H1 (cell line): Measurements from ENCODE around the gene PXK. TPM values are rescaled to one million over a fixed set of nuclear protein-coding genes. Genes with fewer than 3 reads are reported as not detected.

Experiments
- CTCF ChIA-PET: fragments of 300-600 bp; sonication (Branson Sonifier 250); formaldehyde crosslinking; loops from one replicate; lab custom pipeline; 2021; ENCODE audit not compliant: partially characterized antibody; lab: Charles Lee
- POLR2A ChIA-PET: fragments of 300-600 bp; sonication (Branson Sonifier 250); formaldehyde crosslinking; loops from one replicate; lab custom pipeline; 2021; ENCODE audit warnings: inconsistent platforms; ENCODE audit not compliant: partially characterized antibody; lab: Charles Lee
- DNase-seq, 2 experiments: peaks; one replicate each; pipeline versions ENCODE4 v3.0.0 to v3.0.0-alpha.2; 2010 to 2022; ENCODE audit warnings: low spot score in 2 of 2, low read depth in 1 of 2, mixed read lengths in 1 of 2
- FAIRE-seq: peaks from 2 replicates; lab custom pipeline; 2011; peaks lifted over from hg19 to GRCh38; lab: Jason Lieb, UNC
- H2AFZ ChIP-seq: 2 replicates; pipeline ENCODE4 v1.8.1; 2012; ENCODE audit warnings: low read length, inconsistent platforms
- H2AK5ac ChIP-seq: 2 replicates; pipeline ENCODE4 v1.6.1; 2013; ENCODE audit warnings: low read depth, low read length
- H2BK120ac ChIP-seq: replicated peaks from 2 replicates; pipeline ENCODE3; 2013; ENCODE audit warnings: low read depth, low read length, inconsistent platforms
- H2BK12ac ChIP-seq: 2 replicates; pipeline ENCODE4 v1.6.1; 2013; ENCODE audit warnings: low read depth, low read length
- H2BK15ac ChIP-seq: 2 replicates; pipeline ENCODE4 v1.6.1; 2013; ENCODE audit warnings: low read length
- H2BK20ac ChIP-seq: 2 replicates; pipeline ENCODE4 v1.6.1; 2013; ENCODE audit warnings: low read length
- H2BK5ac ChIP-seq: 2 replicates; pipeline ENCODE4 v1.6.1; 2013; ENCODE audit warnings: low read depth, low read length
- H3K14ac ChIP-seq: 2 replicates; pipeline ENCODE4 v1.6.1; 2013; ENCODE audit warnings: inconsistent platforms; ENCODE audit not compliant: insufficient read length
- H3K18ac ChIP-seq: 2 replicates; pipeline ENCODE4 v1.6.1; 2013; ENCODE audit warnings: low read length; ENCODE audit errors: extremely low read depth
- H3K23ac ChIP-seq: 2 replicates; pipeline ENCODE4 v1.6.1; 2013; ENCODE audit warnings: inconsistent platforms; ENCODE audit not compliant: insufficient read length
- H3K23me2 ChIP-seq: 2 replicates; pipeline ENCODE4 v1.6.1; 2013; ENCODE audit warnings: low read depth, low read length
- H3K27ac ChIP-seq: 2 replicates; pipeline ENCODE4 v1.6.1; 2011; ENCODE audit warnings: low read depth, low read length, inconsistent platforms
- H3K27me3 ChIP-seq, 4 experiments: replicated peaks in 1 of 4; 1 replicate in 1 of 4; 2 replicates in 3 of 4; pipeline versions ENCODE4 v1.6.1 to v1.8.1; 2011 to 2013; ENCODE audit warnings: low read length in 3 of 4, mild to moderate bottlenecking in 3 of 4, inconsistent platforms in 2 of 4, mixed read lengths in 2 of 4, moderate library complexity in 1 of 4; ENCODE audit not compliant: control insufficient read depth in 3 of 4, insufficient read depth in 3 of 4; ENCODE audit errors: extremely low read depth in 1 of 4
- H3K36me3 ChIP-seq, 4 experiments: 2 replicates each; pipeline versions ENCODE4 v1.6.1 to v1.8.1; 2011 to 2013; ENCODE audit warnings: mild to moderate bottlenecking in 4 of 4, low read length in 3 of 4, moderate library complexity in 2 of 4, control low read depth in 1 of 4, inconsistent platforms in 1 of 4; ENCODE audit not compliant: insufficient read depth in 4 of 4, control insufficient read depth in 2 of 4
- H3K4ac ChIP-seq: replicated peaks from 2 replicates; pipeline ENCODE3; 2013; ENCODE audit warnings: low read length, low read depth, mixed read lengths, inconsistent platforms; ENCODE audit not compliant: insufficient read length
- H3K4me1 ChIP-seq, 4 experiments: replicated peaks in 1 of 4; 1 replicate in 1 of 4; 2 replicates in 3 of 4; pipeline versions ENCODE4 v1.6.1 to v1.8.1; 2011 to 2013; ENCODE audit warnings: low read length in 3 of 4, inconsistent platforms in 2 of 4, mixed read lengths in 1 of 4; ENCODE audit not compliant: insufficient read depth in 4 of 4, control insufficient read depth in 3 of 4
- H3K4me2 ChIP-seq, 2 experiments: 2 replicates each; pipeline versions ENCODE4 v1.6.1 to v1.8.1; 2011 to 2013; ENCODE audit warnings: low read depth in 2 of 2, low read length in 2 of 2, control low read depth in 1 of 2, inconsistent platforms in 1 of 2, mild to moderate bottlenecking in 1 of 2; ENCODE audit not compliant: insufficient read depth in 1 of 2
- H3K4me3 ChIP-seq, 4 experiments: fragments of 200-600, 300-600 bp in 1 of 4; sonication (generic), shearing (Covaris generic), sonication (Bioruptor Twin) in 1 of 4; 2 replicates each; pipeline versions ENCODE4 v1.5.1 to v1.8.1; 2011 to 2016; ENCODE audit warnings: low read length in 4 of 4, low read depth in 3 of 4, control low read depth in 2 of 4, inconsistent platforms in 2 of 4, mild to moderate bottlenecking in 2 of 4, mixed read lengths in 1 of 4, moderate library complexity in 1 of 4; ENCODE audit not compliant: insufficient read depth in 2 of 4; ENCODE audit errors: extremely low read depth in 1 of 4
- H3K56ac ChIP-seq: replicated peaks from 2 replicates; pipeline ENCODE3; 2013; ENCODE audit warnings: low read depth, mild to moderate bottlenecking, mixed read lengths, low read length, inconsistent platforms; ENCODE audit not compliant: insufficient read length
- H3K79me1 ChIP-seq: 2 replicates; pipeline ENCODE4 v1.6.1; 2013; ENCODE audit warnings: low read depth, low read length, control low read depth
- H3K79me2 ChIP-seq, 2 experiments: 2 replicates each; pipeline versions ENCODE4 v1.6.1 to v1.8.1; 2012 to 2013; ENCODE audit warnings: low read length in 2 of 2, mild to moderate bottlenecking in 2 of 2, inconsistent platforms in 1 of 2; ENCODE audit not compliant: insufficient read depth in 2 of 2, control insufficient read depth in 1 of 2
- H3K9ac ChIP-seq, 4 experiments: replicated peaks in 1 of 4; 1 replicate in 1 of 4; 2 replicates in 3 of 4; pipeline versions ENCODE4 v1.6.1 to v1.8.1; 2011 to 2013; ENCODE audit warnings: low read depth in 3 of 4, low read length in 3 of 4, control low read depth in 2 of 4, mild to moderate bottlenecking in 2 of 4, moderate library complexity in 2 of 4, inconsistent platforms in 1 of 4; ENCODE audit errors: extremely low read depth in 1 of 4
- H3K9me3 ChIP-seq, 2 experiments: 2 replicates each; pipeline versions ENCODE4 v1.6.1 to v1.8.1; 2012 to 2013; ENCODE audit warnings: mild to moderate bottlenecking in 2 of 2, moderate library complexity in 2 of 2, control low read depth in 1 of 2, inconsistent platforms in 1 of 2, low read depth in 1 of 2, low read length in 1 of 2, mixed read lengths in 1 of 2; ENCODE audit not compliant: insufficient read depth in 2 of 2
- H4K20me1 ChIP-seq, 2 experiments: replicated peaks in 1 of 2; 2 replicates each; pipeline versions ENCODE3 to v1.8.1; 2011 to 2013; ENCODE audit warnings: inconsistent platforms in 2 of 2, low read length in 2 of 2, mild to moderate bottlenecking in 1 of 2; ENCODE audit not compliant: insufficient read depth in 2 of 2, control insufficient read depth in 1 of 2
- H4K5ac ChIP-seq: 2 replicates; pipeline ENCODE4 v1.6.1; 2013; ENCODE audit warnings: low read length, low read depth, mixed read lengths, inconsistent platforms; ENCODE audit not compliant: insufficient read length
- H4K8ac ChIP-seq: 2 replicates; pipeline ENCODE4 v1.8.0; 2013; ENCODE audit warnings: mild to moderate bottlenecking, moderate library complexity, low read length, inconsistent platforms; ENCODE audit not compliant: insufficient read depth; ENCODE audit errors: extremely low read depth
- H4K91ac ChIP-seq: replicated peaks from 2 replicates; pipeline ENCODE3; 2013; ENCODE audit warnings: low read length, mixed read lengths, inconsistent platforms; ENCODE audit not compliant: insufficient read length
- ATF2 ChIP-seq: IDR thresholded peaks from 2 replicates; pipeline ENCODE4 v1.6.1; 2012; ENCODE audit warnings: low read length, inconsistent platforms
- CEBPB ChIP-seq: IDR thresholded peaks from 2 replicates; pipeline ENCODE4 v1.6.1; 2012; ENCODE audit warnings: low read depth, low read length
- CREB1 ChIP-seq: IDR thresholded peaks from 2 replicates; pipeline ENCODE4 v1.6.1; 2012; ENCODE audit warnings: inconsistent platforms
- EGR1 ChIP-seq: IDR thresholded peaks from 2 replicates; pipeline ENCODE4 v1.6.1; 2011; ENCODE audit warnings: low read depth, low read length, borderline replicate concordance
- EP300 ChIP-seq, 2 experiments: IDR thresholded peaks; 1 replicate in 1 of 2; 2 replicates in 1 of 2; pipeline ENCODE4 v1.6.1; 2011 to 2012; ENCODE audit warnings: low read depth in 2 of 2, low read length in 2 of 2, mild to moderate bottlenecking in 2 of 2, borderline replicate concordance in 1 of 2, inconsistent platforms in 1 of 2, moderate library complexity in 1 of 2
- SUZ12 ChIP-seq: fragments of 200-600 bp; sonication (generic); IDR thresholded peaks from 2 replicates; pipeline ENCODE4 v1.6.1; 2012; ENCODE audit warnings: mild to moderate bottlenecking, inconsistent platforms, low read length, moderate library complexity, mixed read lengths
- YY1 ChIP-seq: IDR thresholded peaks from 2 replicates; pipeline ENCODE4 v1.6.1; 2011; ENCODE audit warnings: low read depth, mild to moderate bottlenecking, low read length
- WGBS, 2 experiments: shearing (Covaris generic) in 1 of 2; methylation state at CpG; one replicate each; pipeline versions ENCODE4 v1.1.6 to v1.1.7; 2013 to 2015; ENCODE audit warnings: low lambda C conversion rate in 2 of 2, mixed read lengths in 2 of 2, inconsistent platforms in 1 of 2, low coverage in 1 of 2, missing lambda C conversion rate in 1 of 2; ENCODE audit not compliant: insufficient replicate concordance in 2 of 2, insufficient coverage in 1 of 2, insufficient read length in 1 of 2; ENCODE audit errors: extremely low coverage in 1 of 2, missing lambda C conversion rate in 1 of 2; 5-methylcytosine and 5-hydroxymethylcytosine counted together
- polyA plus RNA-seq, 7 experiments: library from polyadenylated mRNA; depleted of rRNA in 3 of 7; stranded (reverse) in 5 of 7; unstranded in 2 of 7; fragments of >200 nt in 5 of 7; fragments of 200-250 nt in 2 of 7; gene quantifications; 1 replicate in 5 of 7; 2 replicates in 1 of 7; 4 replicates in 1 of 7; pipeline versions ENCODE4 v1.2.1 to v1.2.3, GENCODE V29; 2011 to 2013; ENCODE audit warnings: missing spikeins in 2 of 7, mixed read lengths in 2 of 7
- total RNA-seq: library from RNA; stranded (reverse); fragmentation: NEBNext Ultra II Directional; extraction: Animal tissue kit (Norgen Biotek cat#: 25700); gene quantifications from 2 replicates; pipeline ENCODE4 v1.2.1, GENCODE V29; 2021

The PXK gene
- total and polyA plus RNA-seq, 2 of the 8 experiments (the other 6 are each of a cell fraction or from before 2014, with no cell fraction given), result 3.5 to 7.1 TPM

- WGBS, 2 experiments, result 91% methylated on average over 9 of the region's 9 CpGs; no CpG with 5 or more reads in 1 of the 2 experiments
- DNase-seq, result no peak
- Histone ChIP-seq H4K91ac (no peak overlapping the region), H2BK120ac (no peak overlapping the region), H3K14ac (no peak overlapping the region), H2BK12ac (no peak overlapping the region), H3K36me3 (no peaks in the 10 kb centered on the region), H3K23me2 (0 out of 2 replicates have a peak, but pooled peaks cover 1% of the 10 kb centered on the region), H4K5ac (no peak overlapping the region), H3K18ac (no peak overlapping the region), H3K9me3 (peaks cover 0 to 7% of the 10 kb centered on the region in 2 experiments; a peak in 1 of 4 replicates), H3K79me1 (no peaks in the 10 kb centered on the region), H3K4me2 (no peak overlapping the region), H3K4ac (no peak overlapping the region), H2AFZ (no peak overlapping the region), H2BK20ac (no peak overlapping the region), H3K27me3 (no peaks in the 10 kb centered on the region), H3K79me2 (no peaks in the 10 kb centered on the region), H4K20me1 (no peaks in the 10 kb centered on the region), H2BK5ac (no peak overlapping the region), H3K4me1 (no peaks in the 10 kb centered on the region), H4K8ac (no peak overlapping the region; the same call in 1 of the 2 replicates), H2BK15ac (no peak overlapping the region), H3K56ac (no peak overlapping the region), H2AK5ac (no peak overlapping the region), H3K23ac (no peak overlapping the region), H3K27ac (no peak overlapping the region), H3K4me3 (no peak overlapping the region), H3K9ac (no peak overlapping the region)
- POLR2A ChIA-PET, result no interaction called here
- FAIRE-seq, result no peak
- CTCF ChIA-PET, result interaction anchor here (0.7 to 2.1 kb wide), 7 partner anchors 13 to 275 kb away, joined by 3 to 8 read pairs (median 4); partner anchors contain the start of genes HTD2 and RPP14
- TF ChIP-seq CEBPB (no peak), YY1 (no peak), CREB1 (no peak), SUZ12 (no peak), ATF2 (no peak), EGR1 (no peak), EP300 (IDR thresholded peaks at IDR 0.05; ENCODE audit: borderline replicate concordance in 1 of 2, low read depth in 2 of 2, low read length in 2 of 2) (no peak)
Measured at GRCh38 chr3:58293516-58293915, 39.2 kb upstream of the PXK start.
